Activated CD8-positive, alpha-beta T cell treated with anti-CD3 and anti-CD28 coated beads, Interleukin-2, amount 10 ng/mL, durations not matched to agents 7 days and 5 days (primary cell): ENCODE results near the gene AFF3. TPM values are rescaled to one million over a fixed set of nuclear protein-coding genes. Genes with fewer than 3 reads are reported as not detected.

ENCODE experiments used
- ATAC-seq: fragments of 150-1000 bp; cut with Tn5 transposase; one replicate; pipeline ENCODE4 v1.10.0; 2021; ENCODE audit warnings: moderate library complexity
- CTCF ChIA-PET: fragments of 350-600 bp; sonication (Branson Sonifier 250); formaldehyde crosslinking; loops from one replicate; lab custom pipeline; 2021; ENCODE audit warnings: antibody characterized with exemption; lab: Charles Lee
- POLR2A ChIA-PET: fragments of 350-600 bp; sonication (Branson Sonifier 250); formaldehyde crosslinking; loops from one replicate; lab custom pipeline; 2021; ENCODE audit warnings: antibody characterized with exemption; lab: Charles Lee
- DNase-seq: peaks from one replicate; pipeline ENCODE4 v3.0.0-alpha.2; 2020
- H3K27ac Mint-ChIP-seq: one replicate; pipeline ENCODE4 v1.8.0; 2021; ENCODE audit warnings: mild to moderate bottlenecking, mixed read lengths
- H3K27me3 Mint-ChIP-seq: one replicate; pipeline ENCODE4 v1.8.0; 2021; ENCODE audit warnings: low read depth, mixed read lengths
- H3K36me3 Mint-ChIP-seq: one replicate; pipeline ENCODE4 v1.8.0; 2021; ENCODE audit warnings: low read depth, mixed read lengths
- H3K4me1 Mint-ChIP-seq: one replicate; pipeline ENCODE4 v1.8.0; 2021; ENCODE audit warnings: low read depth, mixed read lengths
- H3K4me3 Mint-ChIP-seq: one replicate; pipeline ENCODE4 v1.8.0; 2021; ENCODE audit warnings: mild to moderate bottlenecking, mixed read lengths
- H3K9me3 Mint-ChIP-seq: one replicate; pipeline ENCODE4 v1.8.0; 2022; ENCODE audit warnings: mixed read lengths; ENCODE audit not compliant: insufficient read depth
- total RNA-seq, 2 experiments: library from RNA; stranded (reverse); gene quantifications; one replicate each; pipeline ENCODE4 v1.2.3, GENCODE V29; 2021

AFF3 gene
- total RNA-seq, 2 experiments from 2014 or later, result 7.1 to 7.9 TPM

DNA sequence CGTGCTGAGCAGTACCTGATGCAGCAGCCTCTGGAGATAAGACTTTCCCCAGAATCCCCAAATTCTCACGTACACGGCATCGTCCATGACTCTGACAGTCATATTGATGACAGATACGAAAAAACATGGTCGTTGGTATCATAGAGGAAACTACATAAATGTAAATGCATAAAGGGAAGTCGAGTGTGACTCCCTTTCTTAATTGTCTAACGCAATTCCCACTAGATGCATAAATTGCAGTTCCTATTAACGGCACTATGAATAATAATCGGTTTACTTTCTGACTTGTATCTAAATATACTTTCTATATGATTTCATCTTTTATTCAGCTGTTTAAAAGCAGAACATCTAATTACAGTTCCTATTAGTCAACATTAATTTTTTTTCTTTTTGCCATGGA lies 330.0 kb downstream of the AFF3 start:
- H3K36me3 Mint-ChIP-seq, result no peaks in the 10 kb centered on the region
- H3K27me3 Mint-ChIP-seq, result peaks cover 6% of the 10 kb centered on the region
- ChIA-PET POLR2A (no interaction called here), CTCF (no interaction called here)
- H3K9me3 Mint-ChIP-seq, result no peaks in the 10 kb centered on the region
- H3K27ac Mint-ChIP-seq, result no peak overlapping the region
- no peak for DNase-seq
- no peak overlapping the region for H3K4me3 Mint-ChIP-seq
- no peak for ATAC-seq
- no peaks in the 10 kb centered on the region for H3K4me1 Mint-ChIP-seq

DNA sequence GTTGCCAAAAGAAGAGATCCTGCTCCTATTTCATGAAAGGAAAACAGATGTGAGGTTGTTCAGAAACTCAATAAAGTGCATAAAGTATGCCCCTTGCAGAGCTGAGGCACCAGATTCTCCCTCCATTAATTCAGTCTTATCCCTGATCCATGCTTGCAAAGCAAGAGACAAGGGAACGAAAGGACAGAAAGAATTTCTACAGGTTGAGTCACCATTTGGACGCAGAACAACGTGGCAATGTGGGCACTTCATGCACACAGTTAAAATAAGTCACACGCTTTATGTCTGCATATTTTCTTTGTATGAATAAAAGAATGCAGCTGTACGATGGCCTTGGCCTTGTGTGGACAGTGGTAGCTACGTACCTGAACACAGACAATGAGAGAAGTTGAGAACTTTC lies 330.8 kb downstream of the AFF3 start:
- Mint-ChIP-seq H3K4me3 (no peak overlapping the region), H3K36me3 (no peaks in the 10 kb centered on the region)

DNA sequence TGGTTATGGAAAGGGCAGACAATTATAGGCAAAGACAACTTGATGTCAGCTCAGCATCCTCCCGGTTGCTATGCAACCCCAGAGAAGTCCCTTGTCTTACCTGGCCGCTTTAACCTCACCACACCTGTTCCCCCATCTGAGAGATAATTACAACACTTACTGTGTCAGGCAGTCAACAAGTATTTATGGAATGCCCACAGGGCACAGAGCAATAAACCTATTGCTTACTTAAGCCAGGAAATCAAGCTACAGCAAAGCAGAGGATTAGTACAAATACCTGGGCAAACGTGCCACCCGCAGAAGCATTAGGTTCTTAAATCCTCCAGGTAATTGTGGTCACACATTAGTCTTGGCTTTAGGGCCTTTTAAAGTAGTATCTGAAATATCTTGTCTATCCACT lies 332.2 kb downstream of the AFF3 start:
- Mint-ChIP-seq H3K27me3 (no peaks in the 10 kb centered on the region), H3K4me3 (no peak overlapping the region), H3K27ac (no peak overlapping the region), H3K9me3 (no peaks in the 10 kb centered on the region), H3K36me3 (no peaks in the 10 kb centered on the region), H3K4me1 (no peaks in the 10 kb centered on the region)
- no peak for DNase-seq
- CTCF ChIA-PET, result interaction anchor here (1.7 kb wide), 1 partner anchor 9 kb away, joined by 6 read pairs; no protein-coding TSS in a partner anchor
- ATAC-seq, result no peak
- POLR2A ChIA-PET, result no interaction called here

More for the DNA sequence above, 330.8 kb downstream of the AFF3 start:
- ChIA-PET CTCF (no interaction called here), POLR2A (no interaction called here)
- Mint-ChIP-seq H3K27me3 (peaks cover 2% of the 10 kb centered on the region), H3K4me1 (no peaks in the 10 kb centered on the region), H3K9me3 (no peaks in the 10 kb centered on the region), H3K27ac (no peak overlapping the region)
- ATAC-seq (no peak), DNase-seq (no peak)

DNA sequence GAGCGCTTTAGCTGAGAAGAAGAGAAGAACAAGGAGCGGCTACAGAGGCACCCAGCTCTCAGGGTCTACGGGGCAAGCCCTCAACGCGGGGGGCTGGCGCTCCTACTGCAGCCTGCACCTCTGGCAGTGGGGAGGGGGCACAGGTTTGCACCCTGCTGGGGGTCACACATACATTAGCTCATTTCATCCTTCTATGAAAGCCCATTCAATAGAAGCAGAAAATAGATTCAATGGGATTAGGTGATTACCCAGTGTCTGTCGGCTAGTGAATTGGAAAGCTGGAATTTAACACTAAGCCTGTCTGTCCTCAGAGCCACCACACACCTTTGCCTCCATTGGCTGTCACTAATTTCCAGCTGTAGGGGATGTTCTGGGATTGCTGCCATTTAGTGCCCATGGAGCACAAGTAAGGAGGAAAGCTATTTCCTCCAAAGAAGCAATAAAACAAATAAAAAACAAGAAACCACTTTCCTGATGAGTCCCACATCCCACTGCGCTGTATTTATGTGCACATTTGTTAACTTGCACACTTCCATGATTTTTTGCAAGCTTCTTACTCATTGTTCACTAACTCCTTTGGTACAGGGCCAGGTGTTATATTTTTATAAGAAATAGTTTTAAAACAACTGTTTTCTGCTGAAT lies 333.0 kb downstream of the AFF3 start:
- Mint-ChIP-seq H3K4me1 (no peaks in the 10 kb centered on the region), H3K4me3 (no peak overlapping the region), H3K9me3 (no peaks in the 10 kb centered on the region), H3K27ac (no peak overlapping the region), H3K36me3 (no peaks in the 10 kb centered on the region), H3K27me3 (no peaks in the 10 kb centered on the region)
- DNase-seq (no peak), ATAC-seq (no peak)
- POLR2A ChIA-PET, result no interaction called here
- CTCF ChIA-PET, result interaction anchor here (1.7 kb wide), 1 partner anchor 10 kb away, joined by 6 read pairs; no protein-coding TSS in a partner anchor

DNA sequence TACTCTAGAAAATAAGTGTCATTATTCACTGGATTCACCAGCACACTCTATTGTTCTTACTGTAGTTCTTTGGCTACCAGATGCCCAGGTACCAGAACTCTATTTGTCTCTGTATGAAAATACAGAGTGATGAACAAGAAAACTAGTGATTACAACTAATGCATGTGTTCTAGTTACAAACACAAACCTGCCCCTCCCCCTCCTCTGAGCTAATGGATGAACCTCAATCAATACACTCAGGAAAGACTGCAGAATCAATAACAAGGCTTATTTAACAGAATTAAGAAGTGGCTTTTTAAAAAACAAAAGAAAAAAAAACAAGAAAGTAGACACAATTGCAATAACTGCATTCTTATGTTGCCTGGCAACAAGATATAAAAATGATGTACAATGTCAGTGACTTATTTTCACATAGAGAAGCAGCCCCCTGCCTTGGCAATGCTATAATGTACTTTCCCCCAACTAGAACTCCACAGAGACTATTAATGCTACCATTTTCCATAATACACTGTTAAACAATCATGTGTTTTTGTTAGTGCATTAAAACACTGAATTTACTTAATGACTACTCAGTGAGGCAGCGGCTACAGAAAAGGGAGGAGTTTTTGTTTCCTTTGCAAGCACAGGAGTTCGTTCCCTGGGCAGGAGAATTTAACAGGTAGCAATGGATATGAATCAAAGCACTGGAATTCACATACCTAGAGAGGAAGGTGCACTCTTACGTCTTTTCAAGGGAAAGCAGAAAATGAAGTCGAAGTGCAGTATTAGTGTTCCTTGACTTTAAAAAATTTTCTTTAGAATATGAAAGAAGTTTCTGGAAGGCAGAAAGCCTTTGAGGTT lies 333.8 kb downstream of the AFF3 start:
- CTCF ChIA-PET, result no interaction called here

DNA sequence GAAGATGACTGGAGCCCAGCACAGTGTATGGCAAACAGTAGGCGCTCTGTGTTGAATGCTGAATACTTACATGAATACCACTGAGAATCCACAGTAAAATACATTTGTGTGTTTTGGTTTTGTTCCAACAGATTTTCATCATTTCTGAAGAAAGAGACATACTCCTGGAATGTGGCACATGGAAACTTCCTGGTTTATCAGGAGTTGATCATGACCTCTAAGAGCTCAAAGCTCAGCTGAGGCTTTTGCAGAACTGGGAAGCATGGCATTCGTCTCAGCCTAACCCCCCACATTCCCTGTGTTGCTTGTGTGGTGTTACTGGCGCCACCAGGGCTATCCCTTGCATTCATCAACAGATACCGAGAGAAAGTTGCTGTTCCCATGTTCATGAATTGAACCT lies 335.6 kb downstream of the AFF3 start:
- H3K27ac Mint-ChIP-seq, result no peak overlapping the region
- no peaks in the 10 kb centered on the region for H3K4me1 Mint-ChIP-seq
- no peaks in the 10 kb centered on the region for H3K9me3 Mint-ChIP-seq
- no peak for DNase-seq
- CTCF ChIA-PET, result no interaction called here
- peaks cover 3% of the 10 kb centered on the region for H3K27me3 Mint-ChIP-seq
- POLR2A ChIA-PET, result no interaction called here
- no peak for ATAC-seq
- no peak overlapping the region for H3K4me3 Mint-ChIP-seq
- no peaks in the 10 kb centered on the region for H3K36me3 Mint-ChIP-seq

More for the DNA sequence above, 333.8 kb downstream of the AFF3 start:
- Mint-ChIP-seq H3K27ac (no peak overlapping the region), H3K4me1 (no peaks in the 10 kb centered on the region), H3K36me3 (no peaks in the 10 kb centered on the region), H3K4me3 (no peak overlapping the region), H3K27me3 (no peaks in the 10 kb centered on the region), H3K9me3 (no peaks in the 10 kb centered on the region)
- DNase-seq (no peak), ATAC-seq (no peak)
- POLR2A ChIA-PET, result no interaction called here

DNA sequence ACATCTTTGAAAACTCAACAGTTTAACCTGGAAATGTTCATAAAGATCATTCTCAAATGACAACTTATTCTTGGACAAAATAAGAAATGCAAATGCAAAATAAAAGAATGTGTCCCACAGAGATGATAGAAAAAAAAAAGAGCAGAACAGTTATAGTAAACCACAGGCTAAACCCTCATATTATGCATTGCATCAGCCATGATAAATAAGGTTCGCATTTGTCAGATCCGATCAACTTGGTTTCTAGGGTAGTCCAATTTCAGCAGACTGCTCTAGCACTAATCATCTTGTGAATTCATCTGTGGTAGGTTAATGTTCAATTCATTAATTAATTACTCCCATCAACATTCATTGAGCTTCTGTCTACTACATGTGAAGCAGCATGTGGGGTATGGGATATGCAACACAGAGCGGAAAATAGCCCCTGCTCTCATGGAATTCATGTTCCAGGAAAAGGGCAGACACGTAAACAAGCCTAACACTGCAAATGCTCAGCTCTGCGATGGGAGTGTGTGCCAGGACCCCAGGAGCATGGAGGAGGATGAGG lies 336.4 kb downstream of the AFF3 start:
- DNase-seq (no peak), ATAC-seq (no peak)
- no peaks in the 10 kb centered on the region for H3K4me1 Mint-ChIP-seq
- H3K4me3 Mint-ChIP-seq, result no peak overlapping the region
- no peaks in the 10 kb centered on the region for H3K36me3 Mint-ChIP-seq
- POLR2A ChIA-PET, result no interaction called here
- CTCF ChIA-PET, result no interaction called here
- no peaks in the 10 kb centered on the region for H3K9me3 Mint-ChIP-seq
- peaks cover 3% of the 10 kb centered on the region for H3K27me3 Mint-ChIP-seq
- no peak overlapping the region for H3K27ac Mint-ChIP-seq

DNA sequence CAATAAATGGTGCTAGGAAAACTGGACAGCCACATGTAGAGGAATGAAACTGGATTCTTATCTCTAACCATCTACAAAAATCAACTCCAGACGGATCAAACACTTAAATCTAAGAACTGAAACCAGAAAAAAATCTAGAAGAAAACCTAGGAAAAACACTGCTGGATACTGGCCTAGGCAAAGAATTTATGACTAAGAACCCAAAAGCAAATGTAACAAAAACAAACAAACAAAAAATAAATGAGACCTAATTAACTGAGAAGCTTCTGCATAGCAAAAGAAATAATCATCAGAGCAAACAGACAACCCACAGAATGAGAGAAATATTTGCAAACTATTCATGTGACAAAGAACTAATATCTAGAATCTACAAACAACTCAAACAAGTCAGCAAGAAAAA lies 338.5 kb downstream of the AFF3 start:
- H3K4me3 Mint-ChIP-seq, result no peak overlapping the region
- POLR2A ChIA-PET, result no interaction called here
- DNase-seq (no peak), ATAC-seq (no peak)
- peaks cover 3% of the 10 kb centered on the region for H3K27me3 Mint-ChIP-seq
- H3K27ac Mint-ChIP-seq, result no peak overlapping the region
- H3K4me1 Mint-ChIP-seq, result no peaks in the 10 kb centered on the region
- no peaks in the 10 kb centered on the region for H3K9me3 Mint-ChIP-seq
- no peaks in the 10 kb centered on the region for H3K36me3 Mint-ChIP-seq
- CTCF ChIA-PET, result no interaction called here

DNA sequence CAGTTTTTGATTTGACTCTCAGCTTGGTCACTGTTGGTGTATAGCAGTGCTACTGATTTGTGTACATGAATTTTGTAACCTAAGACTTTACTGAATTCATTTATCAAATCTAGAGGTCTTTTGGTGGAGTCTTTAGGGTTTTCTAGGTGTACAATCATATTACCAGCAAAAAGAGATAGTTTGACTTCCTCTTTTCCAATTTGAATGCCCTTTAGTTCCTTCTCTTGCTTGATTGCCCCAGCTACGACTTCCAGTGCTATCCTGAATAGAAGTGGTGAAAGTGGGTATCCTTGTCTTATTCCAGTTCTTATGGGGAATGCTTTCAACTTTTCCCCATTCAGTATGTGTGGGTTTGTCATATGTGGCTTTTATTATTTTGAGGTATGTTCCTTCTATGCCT lies 339.7 kb downstream of the AFF3 start:
- ATAC-seq (no peak), DNase-seq (no peak)
- Mint-ChIP-seq H3K36me3 (no peaks in the 10 kb centered on the region), H3K9me3 (no peaks in the 10 kb centered on the region), H3K4me1 (no peaks in the 10 kb centered on the region), H3K27ac (no peak overlapping the region), H3K27me3 (peaks cover 3% of the 10 kb centered on the region), H3K4me3 (no peak overlapping the region)
- POLR2A ChIA-PET, result no interaction called here
- CTCF ChIA-PET, result interaction anchor here (0.6 to 1.0 kb wide), 2 partner anchors 10 to 428 kb away, joined by 3 to 4 read pairs; no protein-coding TSS in a partner anchor

DNA sequence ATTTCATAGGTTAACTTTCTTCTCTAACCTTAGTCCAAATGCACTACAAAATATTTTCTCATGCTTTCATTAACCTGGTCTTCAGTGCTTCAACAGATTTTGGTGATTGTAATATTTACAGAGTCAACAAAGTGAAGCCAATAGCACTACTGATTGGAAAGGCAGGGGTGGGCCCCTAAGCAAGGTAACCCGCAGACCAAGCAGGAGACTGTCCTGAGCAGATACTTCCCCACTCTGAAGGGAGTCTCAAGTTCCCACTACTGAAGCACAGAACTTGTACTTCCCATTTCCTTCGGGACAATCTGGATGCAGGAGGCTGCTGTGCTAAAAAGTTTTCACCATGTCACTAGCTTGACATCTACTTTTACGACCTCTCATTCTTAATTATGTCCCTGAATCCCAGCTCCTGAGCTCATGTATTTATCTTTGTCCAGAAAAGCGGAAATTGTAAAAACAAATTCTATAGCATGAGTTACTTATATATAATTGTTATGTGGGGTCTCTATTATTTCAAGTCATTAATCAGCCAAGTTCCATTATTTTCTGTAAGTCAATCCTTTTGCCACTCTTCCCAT lies 341.0 kb downstream of the AFF3 start:
- DNase-seq (no peak), ATAC-seq (no peak)
- H3K27ac Mint-ChIP-seq, result no peak overlapping the region
- no peaks in the 10 kb centered on the region for H3K4me1 Mint-ChIP-seq
- H3K4me3 Mint-ChIP-seq, result no peak overlapping the region
- no peaks in the 10 kb centered on the region for H3K36me3 Mint-ChIP-seq
- ChIA-PET POLR2A (no interaction called here), CTCF (no interaction called here)
- H3K27me3 Mint-ChIP-seq, result peaks cover 5% of the 10 kb centered on the region
- peaks cover 5% of the 10 kb centered on the region for H3K9me3 Mint-ChIP-seq

DNA sequence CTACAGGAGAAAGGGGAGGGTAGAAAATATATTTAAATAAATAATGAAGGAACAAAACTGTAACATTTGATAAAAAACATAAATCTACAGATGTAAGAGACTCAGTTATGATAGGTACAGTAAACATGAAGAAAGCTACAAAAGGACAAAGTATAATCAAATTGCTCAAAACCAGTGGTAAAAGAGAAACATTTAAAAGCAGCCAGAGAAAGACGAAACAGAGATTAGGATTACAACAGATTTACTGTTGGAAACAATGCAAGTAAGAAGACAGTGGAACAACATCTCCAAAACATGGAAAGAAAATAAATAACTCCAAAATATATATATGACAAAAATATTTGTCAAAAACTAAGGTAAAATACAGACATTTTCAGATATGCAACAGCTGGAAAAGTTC lies 344.9 kb downstream of the AFF3 start:
- no peaks in the 10 kb centered on the region for H3K4me1 Mint-ChIP-seq
- peaks cover 12% of the 10 kb centered on the region for H3K27me3 Mint-ChIP-seq
- ChIA-PET POLR2A (no interaction called here), CTCF (no interaction called here)
- H3K27ac Mint-ChIP-seq, result no peak overlapping the region
- ATAC-seq (no peak), DNase-seq (no peak)
- H3K36me3 Mint-ChIP-seq, result no peaks in the 10 kb centered on the region
- peaks cover 5% of the 10 kb centered on the region for H3K9me3 Mint-ChIP-seq
- H3K4me3 Mint-ChIP-seq, result no peak overlapping the region

DNA sequence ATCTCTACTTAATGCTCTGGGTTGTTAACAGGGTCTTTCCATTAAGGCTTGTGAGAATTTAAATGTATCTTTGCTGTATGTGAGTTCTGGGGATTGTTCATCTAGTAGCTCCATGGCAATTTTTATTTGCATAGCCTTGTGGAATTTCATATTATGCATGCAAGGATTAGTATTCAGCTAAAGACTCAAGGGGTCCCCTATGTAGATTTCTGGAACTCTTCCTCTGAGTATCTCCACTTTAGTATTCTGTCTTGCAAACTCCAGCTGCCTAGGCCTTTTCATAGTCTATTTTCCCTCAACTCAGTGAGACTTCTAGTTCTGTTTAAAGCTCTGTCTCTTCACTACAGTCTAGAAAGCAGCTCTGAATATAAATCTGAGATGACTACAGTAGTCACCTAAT lies 348.0 kb downstream of the AFF3 start:
- H3K36me3 Mint-ChIP-seq, result no peaks in the 10 kb centered on the region
- ATAC-seq (no peak), DNase-seq (no peak)
- ChIA-PET POLR2A (no interaction called here), CTCF (interaction anchor here (1.3 kb wide), 1 partner anchor 235 kb away, joined by 3 read pairs; no protein-coding TSS in a partner anchor)
- no peak overlapping the region for H3K4me3 Mint-ChIP-seq
- H3K9me3 Mint-ChIP-seq, result peaks cover 5% of the 10 kb centered on the region
- peaks cover 12% of the 10 kb centered on the region for H3K27me3 Mint-ChIP-seq
- no peaks in the 10 kb centered on the region for H3K4me1 Mint-ChIP-seq
- no peak overlapping the region for H3K27ac Mint-ChIP-seq
